CD4-positive, alpha-beta T cell treated with Interleukin-21 for 1 hour (primary cell): Measurements from ENCODE around the gene PNKP.

Experiments used
- DNase-seq: peaks from one replicate; pipeline ENCODE4 v3.0.0-alpha.2; 2020

Gene PNKP

GRCh38 chr19:49812997-49813861 is 54.1 kb downstream of the PNKP start, which contains the start of gene FUZ:
TSS of gene FUZ (minus strand) at chr19:49813292. CDS start at chr19:49813106, 186 bp downstream.
- DNase-seq, result peak; percentile 98

GRCh38 chr19:49812452-49812996 is 54.9 kb downstream of the PNKP start:
- no peak for DNase-seq

- DNase-seq, result no peak
Measured at GRCh38 chr19:49811328-49811727, 56.0 kb downstream of the PNKP start.
